Heart right ventricle (tissue), 16 donors: Measurements from ENCODE around the gene CSTPP1. TPM values are rescaled to one million over a fixed set of nuclear protein-coding genes. Genes with fewer than 3 reads are reported as not detected.
A peak's percentile ranks its signal among the peaks of the same experiment; 100 is the strongest.

Experiments used
- ATAC-seq, 8 donors: fragments of 200-7000 bp; cut with Tn5 transposase; one replicate each; pipeline ENCODE4 v1.9.1; 2020; ENCODE audit warnings: mild to moderate bottlenecking in 8 of 8, moderate library complexity in 8 of 8, moderate number of reproducible peaks in 1 of 8
- DNase-seq, 2 donors: peaks; one replicate each; pipeline ENCODE4 v3.0.0-alpha.2; 2020
- H3K27ac ChIP-seq, 10 donors: fragments of 200-600 bp; sonication (generic) in 2 of 10; one replicate each; pipeline versions ENCODE4 v1.5.0 to v1.8.0; 2020 to 2022; ENCODE audit warnings: mild to moderate bottlenecking in 3 of 10
- H3K27me3 ChIP-seq, 7 donors: fragments of 200-600 bp; one replicate each; pipeline ENCODE4 v1.8.0; 2021 to 2022; ENCODE audit warnings: mild to moderate bottlenecking in 2 of 7
- H3K36me3 ChIP-seq, 9 donors: fragments of 200-600 bp; sonication (generic) in 1 of 9; one replicate each; pipeline versions ENCODE4 v1.5.0 to v1.8.0; 2020 to 2022; ENCODE audit warnings: mild to moderate bottlenecking in 2 of 9
- H3K4me1 ChIP-seq, 9 donors: fragments of 200-600 bp; sonication (generic) in 1 of 9; one replicate each; pipeline versions ENCODE4 v1.5.0 to v1.8.0; 2020 to 2022; ENCODE audit warnings: mild to moderate bottlenecking in 4 of 9
- H3K4me3 ChIP-seq, 10 donors: fragments of 200-600 bp; sonication (generic) in 2 of 10; one replicate each; pipeline versions ENCODE4 v1.5.0 to v1.8.0; 2020 to 2022; ENCODE audit warnings: mild to moderate bottlenecking in 7 of 10, moderate library complexity in 2 of 10
- H3K9me3 ChIP-seq, 11 donors: fragments of 200-600 bp in 10 of 11; sonication (generic) in 2 of 11; one replicate each; pipeline versions ENCODE4 v1.5.0 to v1.8.0; 2013 to 2022; ENCODE audit warnings: mild to moderate bottlenecking in 2 of 11, control low read depth in 1 of 11, moderate library complexity in 1 of 11
- WGBS, 2 donors: extraction: QIAGEN DNeasy Blood & Tissue Kit; methylation state at CpG; one replicate each; pipeline ENCODE4 v1.1.7; 2013; ENCODE audit warnings: inconsistent platforms in 1 of 2; 5-methylcytosine and 5-hydroxymethylcytosine counted together
- intact Hi-C, 10 donors: fragments of 100-400 bp; cut with DNase I; formaldehyde crosslinking; loops; one replicate each; pipeline versions ENCODE4 v1.11.1 to v1.14.2; 2022
- polyA plus RNA-seq, 2 donors: library from polyadenylated mRNA; stranded (reverse); fragments of 200-250 nt; gene quantifications; one replicate each; pipeline ENCODE4 v1.2.3, GENCODE V29; 2013
- total RNA-seq, 10 donors: library from RNA; stranded (reverse); fragmentation: NEBNext Ultra II Directional in 3 of 10; extraction: Animal tissue kit (Norgen Biotek cat#: 25700) in 3 of 10; gene quantifications; one replicate each; pipeline versions ENCODE4 v1.2.1 to v1.2.4, GENCODE V29; 2021 to 2023
- TF ChIP-seq, protein P1 (sequence below), 9 donors: fragments of 200-600 bp; sonication (generic) in 2 of 9; IDR thresholded peaks; one replicate each; pipeline versions ENCODE4 v1.5.0 to v1.8.0; 2021 to 2022; ENCODE audit warnings: antibody characterized with exemption in 9 of 9, mild to moderate bottlenecking in 5 of 9, moderate library complexity in 1 of 9
- donor health status: Arrhythmogenic right ventricular cardiomyopathy.
- donor health status: ischemic (EF 13 %, LVEDD 7.1; RV severe dilation, severe dysfunction).
- donor health status: healthy with polysubstance abuse.
- donor health status: DM: no; HTN: yes; CAD: no.
- donor health status: DM: no; HTN: no; CAD: no.
- donor health status: ischemic (EF 25% LVEDD 6.9; RV normal size, moderate dysfunction).
- donor health status: ischemic (EF 25% LVEDD 5.7; RV mildly dilated, moderate dysfunction).
- donor health status: healthy.
- donor health status: DM: yes; HTN: yes; CAD: no.
- donor health status: Ischemic cardiomyopathy.
- donor health status: ischemic (EF 35%, LVEDD 5.7; RV mildly dilated, moderate dysfunction).
- donor health status: nonischemic (EF 11% LVEDD 7.7; RV severe dilation, severe dysfunction).
- donor health status: DM: yes; HTN: yes; CAD: no.
- donor health status: PGD.
- donor health status: ischemic (EF 29% LVEDD 5.4; RV normal size, mild dysfunction).
- donor health status: nonischemic (EF 23%, LVEDD 6.1; RV moderate dilation, normal function).

Gene CSTPP1
- total and polyA plus RNA-seq, 12 donors = 10.2 to 26.7 (median 16.7) TPM

DNA sequence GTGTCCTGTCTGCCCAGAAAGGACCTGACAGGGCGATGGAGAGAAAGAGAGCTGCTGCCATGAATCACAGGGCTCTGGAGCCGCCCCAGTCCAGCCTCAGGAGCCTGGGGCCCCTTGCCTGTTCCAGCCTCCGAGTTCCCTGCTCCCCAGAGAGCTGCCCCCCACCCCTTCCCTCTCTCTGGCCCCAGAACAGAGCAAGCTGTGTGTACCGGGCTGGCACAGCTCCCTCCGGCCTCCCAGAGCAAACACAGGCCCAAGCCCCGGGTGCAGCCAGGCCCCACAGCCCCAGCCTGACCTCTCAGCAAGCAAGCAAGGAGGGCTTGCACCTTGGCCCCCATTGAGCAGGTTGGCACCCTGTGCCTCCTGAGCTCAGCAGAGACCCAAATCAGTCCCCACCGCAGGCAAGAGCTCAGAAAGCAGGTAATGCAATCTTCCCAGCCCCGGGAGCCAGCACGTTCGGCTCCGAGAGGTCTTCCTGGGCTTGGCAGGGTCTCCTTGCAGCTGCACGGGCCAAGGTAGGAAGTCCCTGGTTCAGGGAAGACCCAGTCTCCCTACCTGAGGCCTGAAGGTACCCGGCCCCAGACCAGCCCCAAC lies 248.2 kb downstream of the CSTPP1 start:
- intact Hi-C loops = loop anchor here in 5 of 10 donors (5.0 to 10.0 kb wide), 3 partner anchors 50 to 170 kb away; partner anchors contain the start of gene MYBPC3 (in 4 of the 5)
- Histone ChIP-seq H3K9me3 (no peaks in the 10 kb centered on the region), H3K4me1 (peaks cover 9 to 89% (median 62%) of the 10 kb centered on the region in 9 donors), H3K4me3 (peak overlapping the region; percentile 63 to 85 (median 72)), H3K27me3 (peaks cover 0 to 50% (median 0%) of the 10 kb centered on the region in 7 donors), H3K27ac (peak overlapping the region; percentile 89 to 100 (median 96)), H3K36me3 (peaks cover 0 to 17% (median 0%) of the 10 kb centered on the region in 9 donors)
- TF ChIP-seq, protein P1, sequence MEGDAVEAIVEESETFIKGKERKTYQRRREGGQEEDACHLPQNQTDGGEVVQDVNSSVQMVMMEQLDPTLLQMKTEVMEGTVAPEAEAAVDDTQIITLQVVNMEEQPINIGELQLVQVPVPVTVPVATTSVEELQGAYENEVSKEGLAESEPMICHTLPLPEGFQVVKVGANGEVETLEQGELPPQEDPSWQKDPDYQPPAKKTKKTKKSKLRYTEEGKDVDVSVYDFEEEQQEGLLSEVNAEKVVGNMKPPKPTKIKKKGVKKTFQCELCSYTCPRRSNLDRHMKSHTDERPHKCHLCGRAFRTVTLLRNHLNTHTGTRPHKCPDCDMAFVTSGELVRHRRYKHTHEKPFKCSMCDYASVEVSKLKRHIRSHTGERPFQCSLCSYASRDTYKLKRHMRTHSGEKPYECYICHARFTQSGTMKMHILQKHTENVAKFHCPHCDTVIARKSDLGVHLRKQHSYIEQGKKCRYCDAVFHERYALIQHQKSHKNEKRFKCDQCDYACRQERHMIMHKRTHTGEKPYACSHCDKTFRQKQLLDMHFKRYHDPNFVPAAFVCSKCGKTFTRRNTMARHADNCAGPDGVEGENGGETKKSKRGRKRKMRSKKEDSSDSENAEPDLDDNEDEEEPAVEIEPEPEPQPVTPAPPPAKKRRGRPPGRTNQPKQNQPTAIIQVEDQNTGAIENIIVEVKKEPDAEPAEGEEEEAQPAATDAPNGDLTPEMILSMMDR (IDR thresholded peaks at IDR 0.05) = no peak
- DNase-seq (peak in 1 of 2 donors; percentile 45), ATAC-seq (peak in 5 of 8 donors; percentile 4 to 15 (median 5))
- 28 to 33% methylated on average over 13 of the region's 13 CpGs for WGBS, 2 donors

DNA sequence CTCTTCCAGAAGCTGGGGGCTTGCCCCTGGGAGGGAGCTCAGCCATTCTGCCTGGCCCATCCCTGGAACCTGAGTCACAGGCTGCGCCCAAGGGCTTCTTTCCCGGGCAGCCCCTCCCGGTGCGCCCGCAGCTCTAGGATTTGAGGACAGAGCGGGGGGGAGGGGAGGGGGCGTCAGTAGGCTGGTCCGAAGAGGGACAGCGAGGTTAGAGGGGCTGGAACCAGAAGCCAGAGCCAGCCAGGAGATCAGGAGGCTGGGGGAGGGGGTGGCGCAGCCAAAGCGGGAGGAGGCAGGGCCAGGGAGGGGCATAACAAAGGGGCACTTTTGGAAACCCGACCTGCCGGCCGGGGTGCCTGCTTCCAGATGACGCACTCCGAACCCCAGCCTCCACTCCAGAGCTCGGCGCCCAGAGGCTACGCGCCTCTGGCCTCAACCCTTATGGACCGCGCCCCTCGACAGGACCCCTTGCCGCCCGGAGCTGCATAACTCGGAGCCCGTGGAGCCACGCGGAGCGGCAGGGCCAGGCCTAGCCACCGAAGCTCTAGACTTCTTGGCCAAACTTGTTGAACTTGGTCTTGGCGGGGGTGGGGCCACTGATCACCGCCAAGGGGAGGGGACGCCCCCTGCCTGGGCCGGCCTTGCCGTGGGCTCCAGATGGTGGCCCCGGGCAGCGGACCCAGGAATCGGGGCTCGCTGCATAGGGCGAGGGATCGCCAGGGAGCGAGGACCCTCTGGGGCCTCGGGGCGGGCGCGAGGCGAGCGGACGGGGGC lies 248.9 kb downstream of the CSTPP1 start:
- peaks cover 9 to 83% (median 55%) of the 10 kb centered on the region in 9 donors for H3K4me1 ChIP-seq
- peak overlapping the region; percentile 89 to 100 (median 96) for H3K27ac ChIP-seq
- WGBS, 2 donors = 3 to 6% methylated on average over 49 to 50 of the region's 50 CpGs
- peaks cover 0 to 11% (median 0%) of the 10 kb centered on the region in 9 donors for H3K36me3 ChIP-seq
- ATAC-seq (peak; percentile 23 to 76 (median 50)), DNase-seq (peak; percentile 75 to 86)
- intact Hi-C loops = loop anchor here in 7 of 10 donors (1.0 to 10.0 kb wide), 6 partner anchors 29 to 169 kb away; partner anchors contain the start of genes DDB2 (in 5 of the 7) and MYBPC3 (in 3 of the 7)
- TF ChIP-seq, protein P1 (IDR thresholded peaks at IDR 0.05) = no peak
- H3K9me3 ChIP-seq = no peaks in the 10 kb centered on the region
- H3K27me3 ChIP-seq = peaks cover 0 to 50% (median 0%) of the 10 kb centered on the region in 7 donors
- H3K4me3 ChIP-seq = peak overlapping the region; percentile 63 to 85 (median 72)

DNA sequence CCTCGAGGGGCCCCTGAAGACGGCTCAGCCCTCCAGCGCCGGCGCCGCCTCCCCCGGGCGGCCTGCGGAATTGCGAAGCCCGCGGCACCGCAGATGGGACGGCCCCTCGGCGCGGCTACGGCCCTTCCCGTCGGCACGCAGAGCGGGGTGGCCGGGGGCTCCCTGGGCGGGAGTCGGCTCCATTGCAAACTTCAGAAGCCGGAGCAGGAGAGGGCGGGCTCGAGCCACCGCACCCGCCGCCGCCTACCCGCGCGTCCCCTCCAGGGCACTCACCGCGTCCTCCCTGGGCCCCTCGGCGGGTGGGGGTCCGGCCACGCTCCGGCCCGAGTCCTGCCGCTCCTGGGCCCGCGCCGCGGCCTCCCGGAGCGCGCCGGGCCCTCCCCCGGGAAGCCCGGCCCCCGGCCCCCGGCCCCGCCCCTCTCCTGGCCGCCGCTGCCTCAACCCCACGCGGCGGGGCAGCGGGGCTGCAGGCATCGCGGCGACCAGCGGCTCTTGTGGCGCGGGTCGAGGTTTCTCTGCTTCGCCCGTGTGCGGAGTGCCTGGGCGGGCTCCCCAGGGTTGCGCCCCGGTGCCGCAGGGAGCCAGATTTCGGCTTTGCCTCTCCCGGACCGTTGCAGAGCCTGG lies 249.6 kb downstream of the CSTPP1 start, which contains the start of gene PACSIN3:
PACSIN3 (minus strand) TSS at position 359 of the 624 bp plus-strand sequence. CDS start 3,707 bp downstream, outside the sequence.
- no peaks in the 10 kb centered on the region for H3K9me3 ChIP-seq
- WGBS, 2 donors = 1% methylated on average over 72 to 80 of the region's 80 CpGs
- H3K27me3 ChIP-seq = peaks cover 0 to 50% (median 0%) of the 10 kb centered on the region in 7 donors
- intact Hi-C loops = loop anchor here in 7 of 10 donors (1.0 to 10.0 kb wide), 6 partner anchors 28 to 169 kb away; partner anchors contain the start of genes DDB2 (in 5 of the 7) and MYBPC3 (in 3 of the 7)
- peak within 1 kb of the TSS; percentile 89 to 100 (median 96) for H3K27ac ChIP-seq
- peaks cover 9 to 76% (median 53%) of the 10 kb centered on the region in 9 donors for H3K4me1 ChIP-seq
- TF ChIP-seq, protein P1 (IDR thresholded peaks at IDR 0.05) = peak in 2 of 9 donors; percentile 14 to 26
- H3K4me3 ChIP-seq = peak within 1 kb of the TSS; percentile 63 to 85 (median 72)
- DNase-seq = peak; percentile 43 to 71
- ATAC-seq = peak; percentile 7 to 61 (median 37)
- H3K36me3 ChIP-seq = peaks cover 0 to 4% (median 0%) of the 10 kb centered on the region in 9 donors
